HG03139 (cell line): ENCODE data around the gene CD302.
"Not testable (repeated sequence)": the region's sequence is repeated elsewhere in the genome, so short reads cannot be mapped to it uniquely, and the experiment has no call there.

Experiments
- ATAC-seq: cut with Tn5 transposase; IDR thresholded peaks from one replicate; pipeline ENCODE4 v1.9.1; 2021; ENCODE audit not compliant: unreplicated experiment

The CD302 gene

DNA sequence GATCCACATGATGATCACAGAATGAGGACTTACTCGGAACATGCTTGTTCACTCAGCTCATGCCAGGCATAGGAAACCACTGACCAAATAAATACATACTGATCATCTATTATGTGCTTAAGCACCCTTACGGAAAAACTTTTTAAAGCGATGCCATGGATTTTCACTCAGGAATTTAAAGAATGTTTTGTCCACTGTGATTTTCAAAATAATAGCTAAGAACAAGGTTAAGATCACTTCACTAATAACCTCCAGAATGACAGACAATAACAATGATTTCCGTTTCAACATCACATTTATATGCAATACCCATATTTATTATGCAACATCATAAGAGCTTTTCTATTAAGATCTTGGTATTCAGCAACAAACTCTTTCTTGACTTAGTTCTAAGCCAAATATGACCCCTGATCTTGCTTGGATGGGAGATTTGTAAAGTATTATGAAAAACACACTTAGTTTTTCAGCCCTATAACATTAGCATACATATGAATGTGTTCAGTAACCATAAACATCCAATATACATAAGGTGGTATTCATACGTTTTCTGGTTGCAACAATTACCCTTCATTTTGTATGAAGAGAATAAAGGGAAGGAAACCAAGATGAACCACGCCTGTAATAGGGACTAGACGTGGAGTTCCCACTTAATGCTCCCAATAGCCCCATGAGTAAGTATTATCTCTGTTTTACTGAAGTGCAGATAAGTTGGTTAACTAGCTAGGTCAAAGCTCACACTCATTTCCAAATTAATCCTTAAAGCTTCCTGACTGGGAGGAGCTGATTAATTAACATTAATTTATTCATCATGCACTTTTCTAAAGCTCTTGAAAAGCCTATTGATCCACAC, 1.9 kb downstream of the CD302 start:
- no peak for ATAC-seq

DNA sequence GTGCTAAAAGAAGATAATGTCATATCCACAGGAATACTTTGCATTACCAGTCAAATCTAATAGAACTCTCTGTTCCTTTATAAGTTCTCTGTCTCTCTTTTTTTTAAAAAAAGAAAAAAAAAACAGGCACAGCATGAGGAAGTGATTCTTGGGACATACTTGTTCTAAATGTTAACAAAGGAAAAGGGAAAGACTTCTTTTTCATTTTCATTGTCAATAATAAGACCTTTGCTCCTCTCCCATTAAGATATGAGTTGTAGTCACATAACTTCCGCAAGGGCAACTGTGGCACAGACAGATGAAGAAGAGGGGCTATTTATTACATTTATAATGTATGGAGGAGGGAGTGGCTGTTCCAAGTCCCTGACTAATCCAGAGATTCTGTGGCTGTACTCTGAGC, 4.7 kb downstream of the CD302 start:
- ATAC-seq, result no peak

DNA sequence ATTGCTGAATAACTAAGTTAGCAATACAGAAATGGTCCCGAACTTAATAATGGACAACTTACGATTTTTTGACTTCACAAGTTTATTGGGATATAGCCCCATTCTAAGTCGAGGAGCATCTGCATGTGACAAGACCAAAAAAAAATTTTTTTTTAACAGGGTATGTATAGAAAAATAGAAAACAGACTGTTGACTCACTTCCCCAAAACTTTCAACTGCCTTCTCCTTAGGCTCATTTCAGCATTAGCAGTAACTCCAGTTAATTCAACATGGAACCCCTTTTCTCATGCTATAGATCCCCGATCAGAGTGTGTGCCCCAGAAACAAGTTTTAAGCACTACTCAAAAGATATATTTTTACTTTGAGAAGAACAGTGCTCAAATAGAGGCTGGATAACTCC, 5.4 kb downstream of the CD302 start:
- ATAC-seq, result no peak

GRCh38 chr2:159792036-159792435, 6.0 kb downstream of the CD302 start:
- ATAC-seq, result no peak

GRCh38 chr2:159790323-159790722, 7.7 kb downstream of the CD302 start:
- no peak for ATAC-seq

- ATAC-seq, result no peak
Observed at GRCh38 chr2:159788253-159788652, 9.8 kb downstream of the CD302 start.

DNA sequence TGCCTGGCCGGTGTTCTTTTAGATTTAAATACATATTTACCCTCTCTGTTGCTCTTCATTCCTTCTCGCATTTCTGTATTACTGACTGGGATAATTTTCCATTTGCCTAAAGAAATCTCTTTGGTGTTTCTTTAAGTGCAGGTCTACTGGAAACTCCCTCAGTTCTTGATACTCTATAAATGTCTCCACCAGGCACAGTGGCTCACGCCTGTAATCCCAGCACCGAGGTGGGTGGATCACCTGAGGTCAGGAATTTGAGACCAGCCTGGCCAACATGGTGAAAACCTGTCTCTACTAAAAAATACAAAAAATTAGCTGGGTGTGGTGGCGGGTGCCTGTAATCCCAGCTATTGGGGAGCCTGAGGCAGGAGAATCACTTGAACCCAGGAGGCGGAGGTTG, 10.4 kb downstream of the CD302 start:
- ATAC-seq, result not testable (repeated sequence)

DNA sequence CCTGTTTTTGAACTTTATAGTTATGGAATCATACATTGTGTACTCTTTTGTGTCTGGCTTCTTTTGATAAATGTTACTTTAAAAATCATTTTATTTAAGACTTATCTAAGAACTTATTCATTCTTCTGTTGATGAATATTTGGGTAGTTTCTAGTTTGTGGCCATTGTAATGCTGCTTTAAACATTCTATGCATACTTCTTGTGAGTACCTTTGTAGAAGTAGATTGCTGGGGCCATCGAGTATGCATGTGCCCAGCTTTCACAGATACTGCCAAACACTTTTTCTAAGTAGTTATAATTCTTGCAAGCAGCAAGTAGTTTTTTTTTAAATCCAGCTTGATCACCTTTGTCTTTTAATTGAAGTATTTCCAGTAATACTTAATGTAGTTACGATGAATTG, 11.1 kb downstream of the CD302 start:
- ATAC-seq, result no peak

- ATAC-seq, result no peak
Observed at GRCh38 chr2:159785195-159785594, 12.8 kb downstream of the CD302 start.

DNA sequence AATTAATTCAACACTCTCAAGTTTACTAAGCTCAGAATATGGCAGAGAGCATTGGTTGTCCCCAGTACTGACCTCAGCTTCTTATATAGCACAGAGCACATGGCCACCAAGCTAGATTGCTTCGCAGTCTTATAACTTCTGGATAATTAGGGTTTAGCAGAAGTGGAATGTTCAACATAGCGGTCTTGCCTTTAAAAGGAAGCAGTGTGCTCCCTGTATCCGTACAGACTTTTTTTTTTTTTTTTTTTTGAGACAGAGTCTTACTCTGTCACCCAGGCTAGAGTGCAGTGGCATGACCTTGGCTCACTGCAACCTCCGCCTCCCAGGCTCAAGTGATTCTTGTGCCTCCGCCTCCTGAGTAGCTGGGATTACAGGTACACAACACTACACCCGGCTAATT, 13.3 kb downstream of the CD302 start:
- not testable (repeated sequence) for ATAC-seq

GRCh38 chr2:159783556-159783955, 14.5 kb downstream of the CD302 start:
- ATAC-seq, result no peak

DNA sequence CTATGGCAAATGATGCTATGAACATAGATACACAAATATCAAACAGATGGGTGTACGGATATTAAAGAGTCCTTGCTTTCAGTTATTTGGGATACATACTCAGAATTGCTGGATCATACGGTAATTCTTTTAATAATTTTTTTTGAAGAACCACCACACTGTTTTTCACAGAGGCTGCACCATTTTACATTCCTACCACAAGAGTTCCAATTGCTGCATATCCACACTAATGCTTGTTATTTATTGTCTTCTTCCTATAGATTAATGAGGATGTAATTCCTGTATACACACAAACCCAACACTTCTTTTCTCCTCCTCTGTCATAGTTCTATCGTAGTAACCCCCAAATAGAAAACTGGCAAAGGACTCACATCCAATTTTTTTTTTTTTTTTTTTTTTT, 21.7 kb downstream of the CD302 start:
- ATAC-seq, result no peak

DNA sequence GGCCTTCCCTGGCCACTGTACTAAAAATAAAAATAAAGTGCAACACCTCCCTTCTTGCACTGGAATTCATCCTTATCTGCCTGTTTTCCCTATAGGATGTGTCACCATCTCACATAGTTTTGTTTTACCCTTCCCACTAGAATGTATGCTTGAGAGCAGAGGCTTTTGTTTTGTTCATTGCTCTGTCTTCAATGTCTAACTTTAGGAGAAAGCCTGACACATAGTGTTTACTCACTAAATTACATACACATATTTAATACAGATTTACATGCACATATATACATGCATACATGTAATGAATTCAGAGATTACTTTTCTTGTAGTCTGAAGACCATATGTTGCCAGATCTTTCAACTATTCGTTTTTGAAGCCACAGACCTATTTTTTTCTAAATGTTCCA, 23.0 kb downstream of the CD302 start:
- ATAC-seq, result no peak

DNA sequence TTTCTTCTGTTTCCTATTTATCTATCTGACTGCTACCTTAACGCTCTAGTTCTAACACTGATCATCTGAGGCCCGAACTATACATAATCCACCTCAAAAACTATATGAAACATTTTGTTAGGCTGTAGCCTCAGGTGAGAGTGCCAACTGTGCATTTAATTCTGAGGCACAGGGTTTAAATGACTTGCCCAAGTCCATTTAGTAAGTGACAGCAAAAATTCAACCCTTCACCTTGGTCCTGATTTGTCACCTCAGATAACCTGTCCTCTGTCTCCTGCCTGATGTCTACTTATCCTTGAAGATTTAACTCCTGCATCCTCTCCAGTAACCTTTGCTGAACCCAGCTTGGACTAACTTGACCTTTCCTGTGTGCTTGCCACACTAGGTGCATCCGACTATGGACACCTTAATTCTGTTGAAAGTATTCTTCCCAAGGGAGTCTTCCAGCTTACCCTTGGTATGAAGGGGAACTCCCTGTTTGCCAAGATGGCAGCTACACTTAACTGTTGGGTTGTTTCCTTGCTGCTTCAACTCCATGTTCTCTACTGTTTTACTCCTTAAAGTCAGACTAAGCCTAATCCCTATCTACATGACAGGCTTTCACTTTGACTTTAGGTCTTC, 23.5 kb downstream of the CD302 start:
- no peak for ATAC-seq

GRCh38 chr2:159773886-159774285, 24.1 kb downstream of the CD302 start:
- ATAC-seq, result no peak

DNA sequence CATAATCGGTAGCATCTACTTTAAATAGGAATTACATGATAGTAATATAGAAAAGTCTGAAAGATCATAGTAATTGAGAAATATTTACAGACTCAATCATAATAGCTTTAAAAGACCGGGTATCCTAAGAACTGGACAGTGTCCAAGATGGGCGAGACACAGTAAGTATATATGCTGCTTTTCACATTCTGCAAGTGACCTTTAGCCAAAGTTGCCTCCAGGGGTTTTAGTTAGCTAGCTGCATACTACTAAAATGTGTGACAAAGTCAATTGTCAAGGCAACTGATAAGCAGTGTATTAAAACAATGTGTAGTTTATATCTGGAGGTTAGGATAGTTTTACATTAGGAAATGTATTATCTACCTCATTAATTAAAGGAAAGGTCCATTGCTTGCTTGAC, 24.6 kb downstream of the CD302 start:
- no peak for ATAC-seq

DNA sequence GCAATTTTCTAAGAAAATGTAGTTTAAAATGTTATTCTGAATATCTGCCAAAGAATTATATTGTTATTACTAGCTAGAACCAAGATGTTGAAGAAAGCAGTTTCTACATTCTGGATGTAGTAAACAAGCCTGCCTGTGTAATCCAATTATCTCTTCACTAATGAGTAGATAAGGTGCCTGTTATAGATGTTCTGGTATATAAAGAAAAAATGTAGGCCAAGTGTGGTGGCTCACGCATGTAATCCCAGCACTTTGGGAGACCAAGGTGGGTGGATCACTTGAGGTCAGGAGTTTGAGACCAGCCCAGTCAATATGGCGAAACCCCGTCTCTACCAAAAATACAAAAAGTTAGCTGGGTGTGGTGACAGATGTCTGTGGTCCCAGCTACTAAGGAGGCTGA, 28.9 kb downstream of the CD302 start:
- no peak for ATAC-seq

DNA sequence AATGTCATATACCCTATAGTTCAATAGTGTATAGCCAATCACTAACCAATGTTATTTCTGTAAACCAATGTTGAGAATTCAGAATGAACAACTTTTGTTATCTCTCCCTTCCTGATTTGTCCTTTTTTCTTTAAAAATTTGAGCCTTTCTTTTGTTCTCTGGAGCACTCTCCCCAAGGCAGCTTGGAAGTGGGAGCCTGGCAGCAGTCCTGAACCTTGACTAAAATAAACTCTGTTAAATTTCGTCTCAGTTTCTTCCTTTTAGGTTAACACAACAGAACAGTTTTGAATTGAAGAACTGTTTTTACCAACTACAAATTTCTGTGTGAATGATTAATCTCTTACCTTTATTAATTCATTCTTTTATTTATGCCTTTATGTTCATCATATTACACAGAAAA, 35.9 kb downstream of the CD302 start:
- ATAC-seq, result no peak

GRCh38 chr2:159760326-159760725, 37.7 kb downstream of the CD302 start:
- no peak for ATAC-seq

DNA sequence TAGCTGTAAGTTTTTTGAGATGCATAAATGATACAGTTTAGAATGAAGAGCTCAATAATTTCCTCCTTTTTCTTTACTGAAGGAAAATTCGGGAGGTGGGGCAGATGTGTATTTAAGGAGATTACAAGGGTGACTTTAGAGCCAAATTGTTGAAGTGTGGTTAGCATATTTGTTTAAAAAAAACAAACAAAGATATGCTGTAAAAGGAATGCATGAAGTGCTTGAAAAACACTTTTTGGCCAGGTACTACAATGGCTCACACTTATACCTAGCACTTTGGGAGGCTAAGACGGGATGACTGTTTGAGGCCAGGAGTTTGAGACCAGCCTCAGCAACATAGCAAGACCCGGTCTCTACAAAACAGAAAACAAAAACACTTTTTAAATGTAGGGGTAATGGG, 38.4 kb downstream of the CD302 start:
- ATAC-seq, result no peak

DNA sequence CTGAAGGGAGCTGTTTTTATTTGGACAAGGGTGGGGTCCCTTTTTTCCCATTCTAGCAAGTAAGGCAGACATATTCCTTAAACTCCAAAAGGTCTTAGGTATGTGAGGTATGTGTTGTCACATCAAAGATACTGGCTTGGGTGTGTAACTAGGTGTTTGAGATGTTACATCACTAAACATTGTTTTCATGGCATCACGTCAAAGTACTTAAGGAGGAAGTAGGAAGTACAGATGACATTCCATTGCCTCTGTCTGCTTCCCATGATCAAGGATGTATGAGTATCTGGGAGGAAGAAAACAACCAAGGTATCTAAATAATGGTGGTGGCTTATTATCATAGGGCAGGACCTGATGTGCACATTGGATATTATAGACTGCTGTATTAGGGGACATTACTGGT, 39.3 kb downstream of the CD302 start:
- ATAC-seq, result no peak

GRCh38 chr2:159758239-159758638, 39.8 kb downstream of the CD302 start:
- no peak for ATAC-seq

DNA sequence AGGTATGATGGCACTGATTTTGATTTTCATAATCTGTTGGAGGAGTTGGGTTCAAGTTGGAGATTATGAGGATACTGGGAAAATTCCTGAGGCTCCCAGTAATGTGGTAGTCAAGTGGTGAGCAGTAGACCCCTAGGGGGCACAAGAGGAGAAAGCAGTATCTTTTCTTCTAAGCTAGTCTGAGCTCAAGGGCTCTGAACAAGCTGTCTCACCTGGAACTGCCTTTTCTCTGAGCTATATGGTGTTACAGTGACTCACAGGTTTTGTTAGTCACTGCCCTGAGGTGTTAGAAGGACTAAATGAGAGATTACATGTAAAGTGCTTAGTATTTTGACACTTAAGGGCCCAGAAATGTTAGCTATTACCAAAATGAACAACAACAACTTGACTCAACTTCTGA, 42.2 kb downstream of the CD302 start:
- ATAC-seq, result no peak
